ENCODE measurements around the gene KDM8. TPM values are rescaled to one million over a fixed set of nuclear protein-coding genes. Genes with fewer than 3 reads are reported as not detected.

KDM8 gene
- total RNA-seq, 1 experiment from 2014 or later = 7.9 TPM

- CTCF ChIA-PET = no interaction called here
- DNase-seq (ENCODE audit: low read depth, low spot score) = no peak
Observed at GRCh38 chr16:27216297-27216885, 13.1 kb downstream of the KDM8 start.

GRCh38 chr16:27217256-27217655 lies 13.9 kb downstream of the KDM8 start:
- intact Hi-C loops (cut with micrococcal nuclease; ENCODE audit: unreplicated experiment) (no loop called here), in situ Hi-C loops (cut with HindIII; ENCODE audit: low pct_unique_long_range_greater_than_20kb, low sequenced_read_pairs) (no loop called here)
- Histone ChIP-seq H3K36me3 (ENCODE audit: control insufficient read depth, insufficient read depth, low read length) (no peaks in the 10 kb centered on the region), H3K4me3 (ENCODE audit: low read depth in 2 of 2, low read length in 2 of 2) (no peak overlapping the region), H3K27ac (ENCODE audit: low read length) (no peak overlapping the region), H3K27me3 (ENCODE audit: control insufficient read depth, insufficient read depth, low read length) (no peaks in the 10 kb centered on the region), H3K9me3 (ENCODE audit: control insufficient read depth, insufficient read depth, low read depth, low read length) (no peaks in the 10 kb centered on the region), H3K4me1 (ENCODE audit: control insufficient read depth, insufficient read depth, low read length) (no peaks in the 10 kb centered on the region)
- no TSS peak for BruUV-seq (replicated peaks)
- ChIA-PET POLR2A (no interaction called here), CTCF (no interaction called here)
- ATAC-seq = no peak
- no peak for TF ChIP-seq CTCF (IDR thresholded peaks at IDR 0.05)
- no peak for TF ChIP-seq REST (IDR thresholded peaks at IDR 0.05; ENCODE audit: insufficient read depth in 1 of 2, low read depth in 2 of 2, low read length in 1 of 2)
- TF ChIP-seq TCF7L2 (IDR thresholded peaks at IDR 0.05; ENCODE audit: low read depth, low read length) = no peak
- no peak for TF ChIP-seq SIN3A (IDR thresholded peaks at IDR 0.05; ENCODE audit: borderline replicate concordance, insufficient read depth, low read depth, low read length)
- TF ChIP-seq POLR2AphosphoS5 (IDR thresholded peaks at IDR 0.05; ENCODE audit: low read depth, low read length) = no peak
- no peak for DNase-seq (ENCODE audit: low read depth, low spot score)

More at GRCh38 chr16:27216297-27216885, 13.1 kb downstream of the KDM8 start:
- Histone ChIP-seq H3K36me3 (ENCODE audit: control insufficient read depth, insufficient read depth, low read length) (no peaks in the 10 kb centered on the region), H3K4me1 (ENCODE audit: control insufficient read depth, insufficient read depth, low read length) (no peaks in the 10 kb centered on the region), H3K9me3 (ENCODE audit: control insufficient read depth, insufficient read depth, low read depth, low read length) (no peaks in the 10 kb centered on the region), H3K4me3 (ENCODE audit: low read depth in 2 of 2, low read length in 2 of 2) (no peak overlapping the region), H3K27me3 (ENCODE audit: control insufficient read depth, insufficient read depth, low read length) (no peaks in the 10 kb centered on the region), H3K27ac (ENCODE audit: low read length) (no peak overlapping the region)
- BruUV-seq (replicated peaks) = no TSS peak
- no peak for ATAC-seq
- no peak for TF ChIP-seq CTCF (IDR thresholded peaks at IDR 0.05)
- TF ChIP-seq TCF7L2 (IDR thresholded peaks at IDR 0.05; ENCODE audit: low read depth, low read length) = no peak
- TF ChIP-seq POLR2AphosphoS5 (IDR thresholded peaks at IDR 0.05; ENCODE audit: low read depth, low read length) = no peak
- no peak for TF ChIP-seq SIN3A (IDR thresholded peaks at IDR 0.05; ENCODE audit: borderline replicate concordance, insufficient read depth, low read depth, low read length)
- in situ Hi-C loops (cut with HindIII; ENCODE audit: low pct_unique_long_range_greater_than_20kb, low sequenced_read_pairs) = no loop called here
- intact Hi-C loops (cut with micrococcal nuclease; ENCODE audit: unreplicated experiment) = no loop called here
- POLR2A ChIA-PET = no interaction called here

Data from Panc1 (cell line).